DOHH2 (cell line): ENCODE measurements around the gene HLCS.

Experiments used
- H3F3A ChIP-seq: fragments of 200-600 bp; sonication (generic), shearing (Covaris generic); 2 replicates; pipeline ENCODE4 v1.6.0; 2016; ENCODE audit warnings: antibody characterized with exemption, mild to moderate bottlenecking; ENCODE audit not compliant: control insufficient read depth, insufficient read depth
- H3K27ac ChIP-seq: fragments of 200-600 bp; sonication (generic); 2 replicates; pipeline ENCODE4 v1.5.1; 2014; ENCODE audit warnings: low read depth, mild to moderate bottlenecking, low read length, moderate library complexity
- H3K27me3 ChIP-seq: fragments of 200-600 bp; sonication (generic); 2 replicates; pipeline ENCODE4 v1.6.1; 2014; ENCODE audit warnings: mild to moderate bottlenecking, low read length, mixed read lengths; ENCODE audit not compliant: control insufficient read depth
- H3K36me3 ChIP-seq: fragments of 200-600 bp; sonication (generic); 2 replicates; pipeline ENCODE4 v1.6.1; 2014; ENCODE audit warnings: mild to moderate bottlenecking, low read length, moderate library complexity, mixed read lengths; ENCODE audit not compliant: control insufficient read depth
- H3K4me1 ChIP-seq: fragments of 200-600 bp; sonication (generic); 2 replicates; pipeline ENCODE4 v1.6.1; 2014; ENCODE audit warnings: mild to moderate bottlenecking, low read length, mixed read lengths; ENCODE audit not compliant: control insufficient read depth
- H3K4me2 ChIP-seq: fragments of 200-600 bp; sonication (generic); 2 replicates; pipeline ENCODE4 v1.6.0; 2014; ENCODE audit warnings: mild to moderate bottlenecking, low read length, moderate library complexity
- H3K4me3 ChIP-seq: fragments of 200-600 bp; sonication (generic); 2 replicates; pipeline ENCODE4 v1.5.1; 2014; ENCODE audit warnings: mild to moderate bottlenecking, low read length, mixed read lengths
- H3K79me2 ChIP-seq: fragments of 200-600 bp; sonication (generic); 2 replicates; pipeline ENCODE4 v1.6.1; 2014; ENCODE audit warnings: mild to moderate bottlenecking, low read length, mixed read lengths; ENCODE audit not compliant: control insufficient read depth
- H3K9me2 ChIP-seq: fragments of 200-600 bp; sonication (generic); replicated peaks from 2 replicates; pipeline ENCODE4 v1.6.1; 2014; ENCODE audit warnings: mild to moderate bottlenecking, low read length, mixed read lengths; ENCODE audit not compliant: control insufficient read depth
- H3K9me3 ChIP-seq: fragments of 200-600 bp; sonication (generic); 2 replicates; pipeline ENCODE4 v1.6.1; 2014; ENCODE audit warnings: antibody characterized with exemption, low read length, mixed read lengths; ENCODE audit not compliant: control insufficient read depth, insufficient read depth
- H4K20me1 ChIP-seq: fragments of 200-600 bp; sonication (generic); 2 replicates; pipeline ENCODE4 v1.6.0; 2014; ENCODE audit warnings: low read depth, mild to moderate bottlenecking, antibody characterized with exemption, low read length, moderate library complexity; ENCODE audit not compliant: control insufficient read depth, insufficient read depth
- EZH2phosphoT487 ChIP-seq: fragments of 200-600 bp; sonication (generic); IDR thresholded peaks from 2 replicates; pipeline ENCODE4 v1.6.1; 2017; ENCODE audit warnings: borderline replicate concordance, mild to moderate bottlenecking, antibody characterized with exemption, low read length, moderate library complexity, mixed read lengths
- TF ChIP-seq, protein P1 (sequence below): fragments of 200-600 bp; sonication (generic); IDR thresholded peaks from one replicate; pipeline ENCODE4 v1.5.1; 2014; ENCODE audit warnings: antibody characterized with exemption, mild to moderate bottlenecking, low read depth, low read length; ENCODE audit not compliant: poor library complexity, severe bottlenecking

HLCS gene

DNA sequence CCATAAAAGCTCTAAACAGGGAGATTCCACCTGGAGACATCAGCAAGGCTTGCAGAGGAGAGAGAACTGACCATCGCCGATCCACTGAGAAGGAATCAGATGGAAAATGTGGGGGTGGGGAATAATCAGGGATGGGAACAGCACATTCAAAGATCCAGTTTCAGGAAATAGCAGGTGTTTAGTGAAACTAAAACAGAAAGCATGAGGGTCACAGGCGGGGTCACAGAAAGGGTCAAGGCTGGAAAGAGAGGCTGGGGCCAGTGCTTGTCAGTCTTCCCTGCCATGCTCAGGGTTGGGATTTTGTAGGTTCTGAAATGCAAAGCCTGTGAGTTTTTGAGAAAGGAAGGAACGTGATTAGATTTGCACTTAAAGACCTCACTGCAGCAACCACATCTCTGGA, 103.2 kb downstream of the HLCS start:
- Histone ChIP-seq H3K79me2 (no peaks in the 10 kb centered on the region), H3K4me2 (no peak overlapping the region), H3K4me3 (no peak overlapping the region), H4K20me1 (no peaks in the 10 kb centered on the region), H3F3A (no peaks in the 10 kb centered on the region), H3K9me2 (no peaks in the 10 kb centered on the region), H3K4me1 (peaks cover 22% of the 10 kb centered on the region), H3K36me3 (no peaks in the 10 kb centered on the region), H3K27ac (no peak overlapping the region), H3K9me3 (no peaks in the 10 kb centered on the region), H3K27me3 (no peaks in the 10 kb centered on the region)
- TF ChIP-seq, protein P1, sequence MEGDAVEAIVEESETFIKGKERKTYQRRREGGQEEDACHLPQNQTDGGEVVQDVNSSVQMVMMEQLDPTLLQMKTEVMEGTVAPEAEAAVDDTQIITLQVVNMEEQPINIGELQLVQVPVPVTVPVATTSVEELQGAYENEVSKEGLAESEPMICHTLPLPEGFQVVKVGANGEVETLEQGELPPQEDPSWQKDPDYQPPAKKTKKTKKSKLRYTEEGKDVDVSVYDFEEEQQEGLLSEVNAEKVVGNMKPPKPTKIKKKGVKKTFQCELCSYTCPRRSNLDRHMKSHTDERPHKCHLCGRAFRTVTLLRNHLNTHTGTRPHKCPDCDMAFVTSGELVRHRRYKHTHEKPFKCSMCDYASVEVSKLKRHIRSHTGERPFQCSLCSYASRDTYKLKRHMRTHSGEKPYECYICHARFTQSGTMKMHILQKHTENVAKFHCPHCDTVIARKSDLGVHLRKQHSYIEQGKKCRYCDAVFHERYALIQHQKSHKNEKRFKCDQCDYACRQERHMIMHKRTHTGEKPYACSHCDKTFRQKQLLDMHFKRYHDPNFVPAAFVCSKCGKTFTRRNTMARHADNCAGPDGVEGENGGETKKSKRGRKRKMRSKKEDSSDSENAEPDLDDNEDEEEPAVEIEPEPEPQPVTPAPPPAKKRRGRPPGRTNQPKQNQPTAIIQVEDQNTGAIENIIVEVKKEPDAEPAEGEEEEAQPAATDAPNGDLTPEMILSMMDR = no peak
- TF ChIP-seq EZH2phosphoT487 = no peak

DNA sequence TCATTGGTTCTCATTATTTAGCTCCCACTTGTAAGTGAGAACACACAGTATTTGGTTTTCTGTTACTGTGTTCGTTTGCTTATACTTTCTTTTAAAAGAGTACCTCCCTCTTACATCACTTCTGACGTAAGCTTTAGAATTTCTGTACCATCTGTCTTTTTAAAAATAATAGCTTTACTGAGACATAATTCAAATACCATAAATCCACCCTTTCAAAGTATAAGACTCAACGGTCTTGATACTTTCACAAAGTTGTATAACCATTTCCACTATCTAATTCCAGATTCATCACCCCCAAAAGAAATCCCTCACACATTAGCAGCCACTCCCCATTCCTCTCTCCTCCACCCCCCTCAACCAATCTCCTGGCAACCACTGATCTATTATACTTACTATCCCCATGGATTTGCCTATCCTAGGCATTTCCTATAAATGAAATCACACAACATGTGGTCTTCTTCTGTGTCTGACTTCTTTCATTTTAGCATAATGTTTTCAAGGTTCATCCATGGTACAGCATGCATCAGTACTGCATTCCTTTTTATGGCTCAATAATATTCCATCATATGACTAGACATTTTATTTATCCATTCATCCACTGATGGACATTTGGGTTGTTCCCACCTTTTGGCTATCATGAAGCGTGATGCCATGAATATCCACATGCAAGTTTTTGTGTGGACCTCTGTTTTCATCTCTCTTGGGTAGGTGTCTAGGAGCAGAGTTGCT, 104.7 kb downstream of the HLCS start:
- H3K36me3 ChIP-seq = no peaks in the 10 kb centered on the region
- H4K20me1 ChIP-seq = no peaks in the 10 kb centered on the region
- H3K4me3 ChIP-seq = no peak overlapping the region
- no peak overlapping the region for H3K4me2 ChIP-seq
- peaks cover 18% of the 10 kb centered on the region for H3K4me1 ChIP-seq
- no peaks in the 10 kb centered on the region for H3K9me2 ChIP-seq
- no peaks in the 10 kb centered on the region for H3K27me3 ChIP-seq
- no peak overlapping the region for H3K27ac ChIP-seq
- no peak for TF ChIP-seq EZH2phosphoT487
- TF ChIP-seq, protein P1 = no peak
- no peaks in the 10 kb centered on the region for H3F3A ChIP-seq
- no peaks in the 10 kb centered on the region for H3K79me2 ChIP-seq
- no peaks in the 10 kb centered on the region for H3K9me3 ChIP-seq

DNA sequence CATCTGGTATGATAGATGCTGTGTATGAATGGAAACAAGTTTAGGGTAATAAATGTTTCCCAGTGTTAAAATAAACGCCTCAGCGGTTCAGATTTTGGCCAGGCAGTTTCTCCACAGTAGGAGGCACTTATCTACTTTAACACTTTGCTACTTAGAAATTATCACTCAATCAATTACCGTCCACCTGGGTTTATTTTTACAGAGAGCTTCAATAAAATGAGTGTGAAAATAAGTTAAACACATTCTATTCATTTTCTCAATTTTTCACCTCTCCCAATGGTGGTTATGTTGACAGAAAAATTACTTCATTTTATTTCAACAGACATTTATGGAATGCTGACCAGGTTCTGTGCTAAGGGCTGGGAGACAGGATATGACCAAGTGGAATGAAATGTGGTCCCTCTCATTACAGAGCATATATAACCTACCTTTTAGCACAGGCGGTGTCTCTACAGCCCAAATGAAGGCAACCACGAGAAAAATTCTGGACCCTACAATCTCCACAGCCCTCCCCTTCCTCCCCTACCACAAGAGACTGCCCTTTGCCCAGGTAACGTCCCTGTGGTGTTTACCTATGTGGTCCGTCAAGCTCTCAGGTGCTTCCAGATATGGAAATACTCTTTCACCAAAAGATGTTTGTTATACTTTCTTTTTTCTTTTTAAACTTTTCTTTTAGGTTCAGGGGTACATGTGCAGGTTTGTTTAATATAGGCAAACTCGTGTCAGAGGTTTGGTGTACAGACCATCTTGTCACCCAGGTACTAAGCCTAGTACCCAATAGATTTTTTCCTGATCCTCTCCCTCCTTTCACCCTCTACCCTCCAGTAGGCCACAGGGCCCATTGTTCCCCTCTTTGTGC, 105.5 kb downstream of the HLCS start:
- Histone ChIP-seq H3K4me3 (no peak overlapping the region), H3K27ac (no peak overlapping the region)

More for the DNA sequence above, 105.5 kb downstream of the HLCS start:
- Histone ChIP-seq H3K9me3 (no peaks in the 10 kb centered on the region), H3K4me1 (peaks cover 12% of the 10 kb centered on the region), H3K4me2 (no peak overlapping the region), H3K36me3 (no peaks in the 10 kb centered on the region), H3K79me2 (no peaks in the 10 kb centered on the region), H3K9me2 (no peaks in the 10 kb centered on the region), H3K27me3 (no peaks in the 10 kb centered on the region), H3F3A (no peaks in the 10 kb centered on the region), H4K20me1 (no peaks in the 10 kb centered on the region)
- no peak for TF ChIP-seq EZH2phosphoT487
- TF ChIP-seq, protein P1 = no peak
